Colonic mucosa (tissue), 4 donors: ENCODE measurements around the gene MAPK10. TPM values are rescaled to one million over a fixed set of nuclear protein-coding genes. Genes with fewer than 3 reads are reported as not detected.
"Not testable (repeated sequence)": the region's sequence is repeated elsewhere in the genome, so short reads cannot be mapped to it uniquely, and the experiment has no call there.

Experiments
- DNase-seq: peaks from one replicate; pipeline ENCODE4 v3.0.0-alpha.2; 2020
- H3K27ac ChIP-seq: fragments of 200-600 bp; one replicate; pipeline ENCODE4 v1.8.0; 2021
- H3K27me3 ChIP-seq: fragments of 200-600 bp; one replicate; pipeline ENCODE4 v1.8.0; 2021
- H3K36me3 ChIP-seq: fragments of 200-600 bp; one replicate; pipeline ENCODE4 v1.8.0; 2021
- H3K4me1 ChIP-seq: fragments of 200-600 bp; one replicate; pipeline ENCODE4 v1.8.0; 2021; ENCODE audit warnings: mild to moderate bottlenecking
- H3K4me3 ChIP-seq: fragments of 200-600 bp; one replicate; pipeline ENCODE4 v1.8.0; 2021
- H3K9ac ChIP-seq, 2 donors: one replicate each; pipeline ENCODE4 v1.7.0; 2013; ENCODE audit warnings: control low read depth in 2 of 2, low read depth in 2 of 2, low read length in 2 of 2
- H3K9me3 ChIP-seq: fragments of 200-600 bp; one replicate; pipeline ENCODE4 v1.8.0; 2021
- intact Hi-C: fragments of 100-400 bp; cut with DNase I; formaldehyde crosslinking; loops from one replicate; pipeline ENCODE4 v1.14.1; 2022
- total RNA-seq, 2 donors: library from RNA; stranded (reverse); fragmentation: NEBNext Ultra II Directional in 1 of 2; extraction: Animal tissue kit (Norgen Biotek cat#: 25700) in 1 of 2; gene quantifications; one replicate each; pipeline ENCODE4 v1.2.1, GENCODE V29; 2021
- TF ChIP-seq, protein P1 (sequence below): fragments of 200-600 bp; IDR thresholded peaks from one replicate; pipeline ENCODE4 v1.8.0; 2022; ENCODE audit warnings: antibody characterized with exemption, mild to moderate bottlenecking
- donor health status: healthy.
- donor health status: DM: no; HTN: no; CAD: no.
- donor health status: DM: no; HTN: no; CAD: no.

Gene MAPK10
- total RNA-seq, 2 donors from 2014 or later = 2.6 to 4.4 TPM

GRCh38 chr4:86181585-86181984 is 178.3 kb downstream of the MAPK10 start:
- H3K36me3 ChIP-seq = no peaks in the 10 kb centered on the region
- intact Hi-C loops = no loop called here
- H3K4me3 ChIP-seq = no peak overlapping the region
- no peak overlapping the region for H3K27ac ChIP-seq
- TF ChIP-seq, protein P1, sequence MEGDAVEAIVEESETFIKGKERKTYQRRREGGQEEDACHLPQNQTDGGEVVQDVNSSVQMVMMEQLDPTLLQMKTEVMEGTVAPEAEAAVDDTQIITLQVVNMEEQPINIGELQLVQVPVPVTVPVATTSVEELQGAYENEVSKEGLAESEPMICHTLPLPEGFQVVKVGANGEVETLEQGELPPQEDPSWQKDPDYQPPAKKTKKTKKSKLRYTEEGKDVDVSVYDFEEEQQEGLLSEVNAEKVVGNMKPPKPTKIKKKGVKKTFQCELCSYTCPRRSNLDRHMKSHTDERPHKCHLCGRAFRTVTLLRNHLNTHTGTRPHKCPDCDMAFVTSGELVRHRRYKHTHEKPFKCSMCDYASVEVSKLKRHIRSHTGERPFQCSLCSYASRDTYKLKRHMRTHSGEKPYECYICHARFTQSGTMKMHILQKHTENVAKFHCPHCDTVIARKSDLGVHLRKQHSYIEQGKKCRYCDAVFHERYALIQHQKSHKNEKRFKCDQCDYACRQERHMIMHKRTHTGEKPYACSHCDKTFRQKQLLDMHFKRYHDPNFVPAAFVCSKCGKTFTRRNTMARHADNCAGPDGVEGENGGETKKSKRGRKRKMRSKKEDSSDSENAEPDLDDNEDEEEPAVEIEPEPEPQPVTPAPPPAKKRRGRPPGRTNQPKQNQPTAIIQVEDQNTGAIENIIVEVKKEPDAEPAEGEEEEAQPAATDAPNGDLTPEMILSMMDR = no peak
- no peaks in the 10 kb centered on the region for H3K4me1 ChIP-seq
- DNase-seq = no peak
- no peaks in the 10 kb centered on the region for H3K27me3 ChIP-seq
- H3K9ac ChIP-seq = no peak overlapping the region
- H3K9me3 ChIP-seq = no peaks in the 10 kb centered on the region

DNA sequence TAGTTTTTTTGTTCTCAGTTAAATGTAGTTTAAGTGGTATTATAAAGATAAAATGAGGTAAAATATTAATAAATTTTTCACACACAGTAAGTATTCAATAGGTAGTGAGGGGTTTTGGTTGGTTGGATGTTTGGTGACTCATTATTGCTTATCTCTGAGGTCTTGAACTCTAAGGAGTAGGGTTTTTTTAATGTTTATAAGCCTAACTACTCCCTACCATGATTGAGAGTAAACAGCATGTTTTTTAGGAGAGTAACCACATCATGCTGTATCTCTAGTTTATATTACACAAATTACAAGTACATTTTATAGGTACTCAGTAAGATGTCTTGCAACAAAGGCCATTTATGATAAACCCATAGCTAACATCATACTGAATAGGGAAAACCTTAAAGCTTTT is 181.6 kb downstream of the MAPK10 start:
- Histone ChIP-seq H3K4me1 (no peaks in the 10 kb centered on the region), H3K9ac (no peak overlapping the region), H3K27ac (no peak overlapping the region), H3K27me3 (no peaks in the 10 kb centered on the region), H3K36me3 (no peaks in the 10 kb centered on the region), H3K9me3 (no peaks in the 10 kb centered on the region), H3K4me3 (no peak overlapping the region)
- intact Hi-C loops = no loop called here
- no peak for DNase-seq
- TF ChIP-seq, protein P1 = no peak

DNA sequence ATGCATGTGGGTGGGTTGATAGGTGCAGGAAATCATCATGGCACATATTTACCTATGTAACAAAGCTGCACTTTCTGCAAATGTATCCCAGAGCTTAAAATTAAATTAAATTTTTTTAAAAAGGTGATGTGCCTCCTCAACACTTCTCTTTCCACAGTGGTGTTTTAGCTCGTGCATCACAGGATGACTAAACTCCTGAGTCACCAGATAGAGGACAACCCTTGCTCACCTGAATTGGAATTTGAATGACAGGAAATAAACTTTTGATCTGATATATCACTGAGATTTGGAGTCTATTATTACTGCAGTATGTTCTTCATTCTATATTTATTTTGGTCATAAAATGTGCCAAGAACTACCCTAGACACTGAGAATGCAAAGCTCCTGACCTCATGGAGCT is 185.3 kb downstream of the MAPK10 start:
- Histone ChIP-seq H3K4me1 (no peaks in the 10 kb centered on the region), H3K27me3 (no peaks in the 10 kb centered on the region), H3K9ac (no peak overlapping the region), H3K4me3 (no peak overlapping the region), H3K27ac (no peak overlapping the region), H3K36me3 (no peaks in the 10 kb centered on the region), H3K9me3 (no peaks in the 10 kb centered on the region)
- intact Hi-C loops = no loop called here
- TF ChIP-seq, protein P1 = no peak
- no peak for DNase-seq

DNA sequence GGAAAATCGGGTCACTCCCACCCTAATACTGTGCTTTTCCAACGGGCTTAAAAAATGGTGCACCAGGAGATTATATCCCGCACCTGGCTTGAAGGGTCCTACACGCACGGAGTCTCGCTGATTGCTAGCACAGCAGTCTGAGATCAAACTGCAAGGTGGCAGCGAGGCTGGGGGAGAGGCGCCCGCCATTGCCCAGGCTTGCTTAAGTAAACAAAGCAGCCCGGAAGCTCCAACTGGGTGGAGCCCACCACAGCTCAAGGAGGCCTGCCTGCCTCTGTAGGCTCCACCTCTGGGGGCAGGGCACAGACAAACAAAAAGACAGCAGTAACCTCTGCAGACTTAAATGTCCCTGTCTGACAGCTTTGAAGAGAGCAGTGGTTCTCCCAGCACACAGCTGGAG is 191.5 kb downstream of the MAPK10 start:
- H3K27me3 ChIP-seq, DNase-seq, H3K4me1 ChIP-seq, H3K27ac ChIP-seq, H3K36me3 ChIP-seq, H3K9me3 ChIP-seq, H3K4me3 ChIP-seq, H3K9ac ChIP-seq, intact Hi-C loops: not testable (repeated sequence)

DNA sequence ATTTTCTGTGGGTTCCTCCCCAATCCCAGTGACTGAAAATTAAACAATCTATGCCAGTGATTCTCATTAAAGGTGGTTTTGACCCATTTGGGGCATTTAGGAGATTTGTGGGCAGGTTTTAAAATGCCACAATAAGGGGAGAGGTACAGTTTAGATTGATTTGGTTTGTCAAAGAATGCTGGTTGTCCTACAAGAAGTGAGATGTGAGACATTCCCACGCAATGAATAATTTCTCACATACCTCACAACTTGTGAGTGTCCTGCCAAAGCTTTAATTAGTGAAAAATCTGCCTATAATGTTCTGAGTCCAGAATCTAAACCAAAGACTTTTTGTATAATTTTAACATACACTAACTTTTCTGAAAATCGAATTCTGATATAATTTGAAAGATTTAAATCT is 199.4 kb downstream of the MAPK10 start:
- no peaks in the 10 kb centered on the region for H3K27me3 ChIP-seq
- H3K4me1 ChIP-seq = no peaks in the 10 kb centered on the region
- TF ChIP-seq, protein P1 = no peak
- H3K4me3 ChIP-seq = no peak overlapping the region
- no peak for DNase-seq
- intact Hi-C loops = no loop called here
- no peak overlapping the region for H3K9ac ChIP-seq
- H3K36me3 ChIP-seq = no peaks in the 10 kb centered on the region
- no peaks in the 10 kb centered on the region for H3K9me3 ChIP-seq
- no peak overlapping the region for H3K27ac ChIP-seq

DNA sequence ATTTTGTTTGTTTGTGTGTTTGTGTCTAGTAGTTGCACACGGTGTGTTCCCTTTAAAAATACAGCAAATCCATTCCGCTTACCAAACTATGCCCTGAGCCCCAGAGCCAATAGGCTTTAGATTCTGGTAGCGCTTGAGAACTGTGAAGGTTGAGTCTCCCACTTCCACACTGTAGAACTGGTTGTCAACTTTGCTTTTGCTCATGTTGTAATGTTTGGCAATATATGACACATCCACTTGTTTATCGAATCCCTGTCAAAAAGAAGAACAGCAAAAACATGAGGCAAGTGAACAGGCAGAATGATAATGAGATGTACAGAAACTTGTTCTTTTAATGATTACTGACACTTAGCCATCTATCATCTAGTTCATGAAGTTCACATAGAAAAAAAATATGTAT is 200.6 kb downstream of the MAPK10 start:
- TF ChIP-seq, protein P1 = no peak
- no peaks in the 10 kb centered on the region for H3K27me3 ChIP-seq
- intact Hi-C loops = no loop called here
- no peaks in the 10 kb centered on the region for H3K4me1 ChIP-seq
- H3K4me3 ChIP-seq = no peak overlapping the region
- no peak for DNase-seq
- H3K36me3 ChIP-seq = no peaks in the 10 kb centered on the region
- no peak overlapping the region for H3K9ac ChIP-seq
- no peak overlapping the region for H3K27ac ChIP-seq
- H3K9me3 ChIP-seq = no peaks in the 10 kb centered on the region
